ENCODE results near the gene ITCH. TPM values are rescaled to one million over a fixed set of nuclear protein-coding genes. Genes with fewer than 3 reads are reported as not detected.
A peak's percentile ranks its signal among the peaks of the same experiment; 100 is the strongest.
"Not testable (repeated sequence)": the region's sequence is repeated elsewhere in the genome, so short reads cannot be mapped to it uniquely, and the experiment has no call there.

The ITCH gene
- total RNA-seq, 2 experiments from 2014 or later = 26.1 to 36.8 TPM

DNA sequence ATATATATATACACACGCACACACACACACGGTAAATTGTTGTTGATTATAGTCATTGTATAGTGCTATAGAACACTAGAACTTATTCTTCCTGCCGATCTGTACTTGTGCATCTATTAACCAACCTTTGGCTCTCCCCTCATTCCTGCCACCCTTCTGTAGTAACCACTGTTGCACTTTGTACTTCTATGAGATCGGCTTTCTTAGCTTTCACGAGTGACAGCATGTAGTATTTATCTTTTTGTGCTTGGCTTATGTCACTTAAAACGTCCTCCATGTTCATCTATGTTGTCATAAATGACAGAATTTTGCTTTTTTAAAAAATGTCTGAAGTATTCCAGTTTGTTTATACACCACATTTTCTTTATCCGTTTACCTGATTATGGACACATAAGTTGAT, 132.2 kb downstream of the ITCH start:
- CTCF ChIA-PET (ENCODE audit: unreplicated experiment) = no interaction called here
- H3K36me3 ChIP-seq (ENCODE audit: insufficient read depth, low read length) = peaks cover 85% of the 10 kb centered on the region
- intact Hi-C loops (cut with micrococcal nuclease; ENCODE audit: unreplicated experiment) = no loop called here

DNA sequence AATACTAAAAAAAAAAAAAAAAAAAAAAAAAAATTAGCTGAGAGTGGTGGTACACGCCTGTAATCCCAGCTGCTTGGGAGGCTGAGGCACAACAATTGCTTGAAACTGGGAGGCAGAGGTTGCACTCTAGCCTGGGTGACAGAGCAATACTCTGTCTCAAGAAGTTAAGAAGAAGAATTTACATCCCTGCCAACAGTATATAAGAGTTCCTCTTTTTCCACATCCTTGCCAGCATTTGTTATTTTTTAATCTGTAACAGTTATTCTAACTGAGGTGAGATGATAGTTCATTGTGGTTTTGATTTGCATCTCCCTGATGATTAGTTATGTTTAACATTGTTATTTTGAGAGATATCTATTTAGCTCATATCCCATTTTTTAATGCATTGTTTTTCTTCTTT, 132.8 kb downstream of the ITCH start:
- no peaks in the 10 kb centered on the region for H3K9me2 ChIP-seq (ENCODE audit: insufficient read depth, low read length)
- no TSS peak for BruUV-seq (replicated peaks)
- H3K9me3 ChIP-seq (ENCODE audit: low read length) = peaks cover 12% of the 10 kb centered on the region
- H4K20me1 ChIP-seq (ENCODE audit: insufficient read depth, low read length) = no peaks in the 10 kb centered on the region
- H3K4me3 ChIP-seq (ENCODE audit: low read depth, low read length, poor library complexity, severe bottlenecking) = no peak overlapping the region
- POLR2A ChIA-PET = interaction anchor here (0.6 kb wide), 1 partner anchor 23 kb away, joined by 4 read pairs; no protein-coding TSS in a partner anchor
- H3K79me2 ChIP-seq (ENCODE audit: insufficient read depth, low read depth, low read length) = no peaks in the 10 kb centered on the region
- no peak overlapping the region for H3K4me2 ChIP-seq (ENCODE audit: low read length)
- peaks cover 85% of the 10 kb centered on the region for H3K36me3 ChIP-seq (ENCODE audit: insufficient read depth, low read length)
- CTCF ChIA-PET (ENCODE audit: unreplicated experiment) = no interaction called here
- no peak overlapping the region for H2AFZ ChIP-seq (ENCODE audit: low read length)
- H3K4me1 ChIP-seq (ENCODE audit: insufficient read depth, low read length, poor library complexity, severe bottlenecking) = no peaks in the 10 kb centered on the region
- intact Hi-C loops (cut with micrococcal nuclease; ENCODE audit: unreplicated experiment) = no loop called here
- no peak overlapping the region for H3K27ac ChIP-seq (ENCODE audit: low read depth, low read length, poor library complexity, severe bottlenecking)
- TF ChIP-seq, protein P1, sequence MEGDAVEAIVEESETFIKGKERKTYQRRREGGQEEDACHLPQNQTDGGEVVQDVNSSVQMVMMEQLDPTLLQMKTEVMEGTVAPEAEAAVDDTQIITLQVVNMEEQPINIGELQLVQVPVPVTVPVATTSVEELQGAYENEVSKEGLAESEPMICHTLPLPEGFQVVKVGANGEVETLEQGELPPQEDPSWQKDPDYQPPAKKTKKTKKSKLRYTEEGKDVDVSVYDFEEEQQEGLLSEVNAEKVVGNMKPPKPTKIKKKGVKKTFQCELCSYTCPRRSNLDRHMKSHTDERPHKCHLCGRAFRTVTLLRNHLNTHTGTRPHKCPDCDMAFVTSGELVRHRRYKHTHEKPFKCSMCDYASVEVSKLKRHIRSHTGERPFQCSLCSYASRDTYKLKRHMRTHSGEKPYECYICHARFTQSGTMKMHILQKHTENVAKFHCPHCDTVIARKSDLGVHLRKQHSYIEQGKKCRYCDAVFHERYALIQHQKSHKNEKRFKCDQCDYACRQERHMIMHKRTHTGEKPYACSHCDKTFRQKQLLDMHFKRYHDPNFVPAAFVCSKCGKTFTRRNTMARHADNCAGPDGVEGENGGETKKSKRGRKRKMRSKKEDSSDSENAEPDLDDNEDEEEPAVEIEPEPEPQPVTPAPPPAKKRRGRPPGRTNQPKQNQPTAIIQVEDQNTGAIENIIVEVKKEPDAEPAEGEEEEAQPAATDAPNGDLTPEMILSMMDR (conservative IDR thresholded peaks at IDR 0.05; ENCODE audit: low read length) = no peak
- no peak for TF ChIP-seq EZH2phosphoT487 (IDR thresholded peaks at IDR 0.05; ENCODE audit: borderline replicate concordance, low read depth, low read length)
- peak; percentile 8 for DNase-seq (ENCODE audit: low spot score)

More for the DNA sequence above, 132.2 kb downstream of the ITCH start:
- POLR2A ChIA-PET = no interaction called here
- DNase-seq (ENCODE audit: low spot score) = no peak
- Histone ChIP-seq H3K9me2 (ENCODE audit: insufficient read depth, low read length) (no peaks in the 10 kb centered on the region), H3K27ac (ENCODE audit: low read depth, low read length, poor library complexity, severe bottlenecking) (no peak overlapping the region), H3K4me3 (ENCODE audit: low read depth, low read length, poor library complexity, severe bottlenecking) (no peak overlapping the region), H3K4me1 (ENCODE audit: insufficient read depth, low read length, poor library complexity, severe bottlenecking) (no peaks in the 10 kb centered on the region), H2AFZ (ENCODE audit: low read length) (no peak overlapping the region), H3K9me3 (ENCODE audit: low read length) (peaks cover 6% of the 10 kb centered on the region), H3K4me2 (ENCODE audit: low read length) (no peak overlapping the region), H4K20me1 (ENCODE audit: insufficient read depth, low read length) (no peaks in the 10 kb centered on the region), H3K79me2 (ENCODE audit: insufficient read depth, low read depth, low read length) (no peaks in the 10 kb centered on the region)
- TF ChIP-seq EZH2phosphoT487 (IDR thresholded peaks at IDR 0.05; ENCODE audit: borderline replicate concordance, low read depth, low read length) = no peak
- BruUV-seq (replicated peaks) = no TSS peak

DNA sequence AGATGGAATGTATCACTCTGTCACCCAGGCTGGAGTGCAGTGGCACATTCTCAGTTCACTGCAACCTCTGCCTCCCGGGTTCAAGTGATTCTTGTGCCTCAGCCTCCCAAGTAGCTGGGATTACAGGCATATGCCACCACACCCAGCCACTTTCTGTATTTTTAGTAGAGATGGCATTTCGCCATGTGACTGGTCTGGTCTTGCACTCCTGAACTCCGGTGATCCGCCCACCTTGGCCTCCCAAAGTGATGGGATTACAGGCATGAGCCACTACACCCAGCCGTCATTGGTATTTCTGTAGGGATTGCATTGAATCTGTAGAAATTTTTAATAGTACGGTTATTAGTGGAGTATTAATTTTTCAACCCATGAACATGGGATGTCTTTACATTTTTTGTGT, 134.5 kb downstream of the ITCH start:
- H3K4me2 ChIP-seq (ENCODE audit: low read length); BruUV-seq (replicated peaks); CTCF ChIA-PET (ENCODE audit: unreplicated experiment); DNase-seq (ENCODE audit: low spot score); intact Hi-C loops (cut with micrococcal nuclease; ENCODE audit: unreplicated experiment); H3K79me2 ChIP-seq (ENCODE audit: insufficient read depth, low read depth, low read length); H2AFZ ChIP-seq (ENCODE audit: low read length); H3K4me3 ChIP-seq (ENCODE audit: low read depth, low read length, poor library complexity, severe bottlenecking); H3K27ac ChIP-seq (ENCODE audit: low read depth, low read length, poor library complexity, severe bottlenecking); H4K20me1 ChIP-seq (ENCODE audit: insufficient read depth, low read length); H3K4me1 ChIP-seq (ENCODE audit: insufficient read depth, low read length, poor library complexity, severe bottlenecking); H3K9me2 ChIP-seq (ENCODE audit: insufficient read depth, low read length): not testable (repeated sequence)
- Histone ChIP-seq H3K36me3 (ENCODE audit: insufficient read depth, low read length) (peaks cover 80% of the 10 kb centered on the region), H3K9me3 (ENCODE audit: low read length) (peaks cover 12% of the 10 kb centered on the region)
- POLR2A ChIA-PET = interaction anchor here (1.3 kb wide), 1 partner anchor 38 kb away, joined by 3 read pairs; no protein-coding TSS in a partner anchor

DNA sequence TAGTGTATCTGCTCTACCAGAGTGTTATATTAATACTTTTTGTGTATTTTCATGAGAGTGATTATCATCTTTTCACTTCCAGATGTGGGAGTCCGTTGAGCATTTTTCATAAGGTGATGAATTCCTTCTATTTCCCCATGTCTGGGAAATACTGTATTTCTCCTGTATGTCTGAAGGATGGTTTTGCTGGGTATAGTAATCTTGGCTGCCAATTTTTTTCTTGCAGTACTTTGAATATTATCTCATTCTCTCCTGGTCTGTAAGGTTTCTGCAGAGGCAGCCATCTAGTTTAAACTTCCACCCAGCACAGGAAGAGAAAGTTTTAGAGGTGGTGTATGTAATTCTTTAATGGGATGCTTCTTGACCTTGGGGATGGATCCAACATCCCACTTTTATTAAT, 137.8 kb downstream of the ITCH start:
- ChIA-PET CTCF (ENCODE audit: unreplicated experiment) (no interaction called here), POLR2A (no interaction called here)
- intact Hi-C loops (cut with micrococcal nuclease; ENCODE audit: unreplicated experiment) = no loop called here
- no peak for DNase-seq (ENCODE audit: low spot score)
- Histone ChIP-seq H3K9me3 (ENCODE audit: low read length) (peaks cover 12% of the 10 kb centered on the region), H3K4me3 (ENCODE audit: low read depth, low read length, poor library complexity, severe bottlenecking) (no peak overlapping the region), H3K27ac (ENCODE audit: low read depth, low read length, poor library complexity, severe bottlenecking) (no peak overlapping the region), H4K20me1 (ENCODE audit: insufficient read depth, low read length) (no peaks in the 10 kb centered on the region), H3K4me2 (ENCODE audit: low read length) (no peak overlapping the region), H3K4me1 (ENCODE audit: insufficient read depth, low read length, poor library complexity, severe bottlenecking) (no peaks in the 10 kb centered on the region), H3K9me2 (ENCODE audit: insufficient read depth, low read length) (no peaks in the 10 kb centered on the region), H2AFZ (ENCODE audit: low read length) (no peak overlapping the region), H3K79me2 (ENCODE audit: insufficient read depth, low read depth, low read length) (no peaks in the 10 kb centered on the region), H3K36me3 (ENCODE audit: insufficient read depth, low read length) (peaks cover 65% of the 10 kb centered on the region)
- no TSS peak for BruUV-seq (replicated peaks)
- TF ChIP-seq EZH2phosphoT487 (IDR thresholded peaks at IDR 0.05; ENCODE audit: borderline replicate concordance, low read depth, low read length) = no peak
- TF ChIP-seq, protein P1 (conservative IDR thresholded peaks at IDR 0.05; ENCODE audit: low read length) = no peak
